BE2C (cell line): ENCODE results near the gene LBHD2.

ENCODE experiments used
- DNase-seq: peaks from one replicate; pipeline ENCODE4 v3.0.0-alpha.2; 2020
- H3K27me3 ChIP-seq: fragments of 250-450 bp; sonication (Bioruptor Pico); 2 replicates; pipeline ENCODE4 v1.5.1; 2020; ENCODE audit warnings: mild to moderate bottlenecking
- H3K36me3 ChIP-seq: fragments of 250-450 bp; sonication (Bioruptor Pico); 2 replicates; pipeline ENCODE4 v1.5.1; 2020; ENCODE audit warnings: mild to moderate bottlenecking
- H3K4me1 ChIP-seq: fragments of 250-450 bp; sonication (Bioruptor Pico); 2 replicates; pipeline ENCODE4 v1.5.1; 2020
- H3K4me3 ChIP-seq: 2 replicates; pipeline ENCODE4 v1.5.1; 2011; ENCODE audit warnings: low read depth, low read length
- H3K9me3 ChIP-seq: fragments of 250-450 bp; sonication (Bioruptor Pico); 2 replicates; pipeline ENCODE4 v1.5.1; 2020
- TF ChIP-seq, protein P1 (sequence below): IDR thresholded peaks from 2 replicates; pipeline ENCODE4 v1.5.1; 2012; ENCODE audit warnings: mild to moderate bottlenecking, low read depth, low read length

LBHD2 gene

DNA sequence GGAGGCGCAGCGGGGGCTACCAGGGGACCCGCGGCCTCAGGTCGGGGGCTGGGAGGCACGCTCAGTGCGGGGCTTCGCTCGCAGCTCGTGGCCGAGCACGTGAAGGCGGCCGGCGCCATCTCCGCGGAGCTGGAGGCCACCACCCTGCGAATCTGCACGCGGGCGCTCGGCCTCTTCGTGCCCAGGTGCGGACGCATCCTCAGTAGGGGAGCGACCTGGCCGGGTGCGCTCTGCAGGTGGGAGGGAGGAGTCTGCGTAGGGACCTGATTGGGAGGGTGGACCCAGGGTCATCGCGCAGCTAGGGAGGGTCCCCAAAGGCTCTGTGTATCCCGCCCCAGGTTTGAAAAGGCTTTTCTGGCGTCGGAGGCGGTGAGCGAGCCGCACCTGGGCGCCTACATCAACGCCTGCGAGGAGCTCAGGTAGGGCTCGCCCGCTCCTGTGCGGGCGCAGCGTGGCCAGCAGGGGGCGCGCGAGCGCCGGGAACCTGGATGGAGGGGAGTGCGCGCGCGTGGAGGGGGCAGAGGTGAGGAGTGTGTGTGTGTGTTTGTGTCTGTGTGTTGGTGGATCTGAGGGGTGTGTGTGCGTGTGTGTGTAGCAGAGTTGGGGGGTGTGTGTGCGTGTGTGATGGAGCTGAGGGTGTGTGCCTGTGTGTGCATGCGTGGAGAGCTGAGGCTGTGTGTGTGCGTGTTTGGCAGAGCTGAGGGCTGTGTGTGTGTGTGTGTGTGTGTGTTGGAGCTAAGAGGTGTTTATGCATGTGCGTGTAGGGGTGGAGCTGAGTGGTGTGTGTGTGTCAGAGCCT lies 20.8 kb downstream of the LBHD2 start:
- peak; percentile 78 for DNase-seq
- Histone ChIP-seq H3K9me3 (no peaks in the 10 kb centered on the region), H3K36me3 (no peaks in the 10 kb centered on the region), H3K4me1 (no peaks in the 10 kb centered on the region; the same call in 1 of the 2 replicates), H3K4me3 (no peak overlapping the region), H3K27me3 (peaks cover 29% of the 10 kb centered on the region)
- TF ChIP-seq, protein P1, sequence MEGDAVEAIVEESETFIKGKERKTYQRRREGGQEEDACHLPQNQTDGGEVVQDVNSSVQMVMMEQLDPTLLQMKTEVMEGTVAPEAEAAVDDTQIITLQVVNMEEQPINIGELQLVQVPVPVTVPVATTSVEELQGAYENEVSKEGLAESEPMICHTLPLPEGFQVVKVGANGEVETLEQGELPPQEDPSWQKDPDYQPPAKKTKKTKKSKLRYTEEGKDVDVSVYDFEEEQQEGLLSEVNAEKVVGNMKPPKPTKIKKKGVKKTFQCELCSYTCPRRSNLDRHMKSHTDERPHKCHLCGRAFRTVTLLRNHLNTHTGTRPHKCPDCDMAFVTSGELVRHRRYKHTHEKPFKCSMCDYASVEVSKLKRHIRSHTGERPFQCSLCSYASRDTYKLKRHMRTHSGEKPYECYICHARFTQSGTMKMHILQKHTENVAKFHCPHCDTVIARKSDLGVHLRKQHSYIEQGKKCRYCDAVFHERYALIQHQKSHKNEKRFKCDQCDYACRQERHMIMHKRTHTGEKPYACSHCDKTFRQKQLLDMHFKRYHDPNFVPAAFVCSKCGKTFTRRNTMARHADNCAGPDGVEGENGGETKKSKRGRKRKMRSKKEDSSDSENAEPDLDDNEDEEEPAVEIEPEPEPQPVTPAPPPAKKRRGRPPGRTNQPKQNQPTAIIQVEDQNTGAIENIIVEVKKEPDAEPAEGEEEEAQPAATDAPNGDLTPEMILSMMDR = peak; percentile 95

DNA sequence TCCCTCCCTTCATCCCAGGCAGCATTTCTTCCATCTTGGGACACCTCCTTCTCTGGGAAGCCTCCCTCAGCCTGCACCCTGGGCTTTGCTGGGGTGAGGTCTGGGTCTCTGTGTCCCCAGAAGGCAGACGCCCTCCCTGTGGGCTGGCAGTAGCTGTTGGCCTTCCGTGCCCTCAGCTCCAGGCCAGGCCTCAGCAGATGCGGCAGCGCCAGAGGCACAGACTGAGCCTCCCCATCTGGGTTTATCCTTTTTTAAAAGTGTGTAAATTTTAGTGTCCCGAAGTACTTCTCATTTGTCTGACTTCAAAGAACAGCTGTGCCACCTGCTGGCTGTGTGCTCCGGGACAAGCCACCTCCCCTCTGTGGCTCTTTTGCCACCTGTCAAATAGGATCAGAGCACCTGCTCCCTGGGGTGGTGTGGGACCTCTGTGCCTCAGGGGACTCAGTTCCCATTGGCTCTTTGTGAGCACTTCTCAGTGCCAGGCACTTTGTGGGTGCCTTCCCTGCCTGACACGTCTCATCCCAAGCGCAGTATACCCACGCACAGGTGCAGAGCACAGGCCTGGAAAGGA lies 21.7 kb downstream of the LBHD2 start:
- H3K27me3 ChIP-seq = peaks cover 29% of the 10 kb centered on the region
- DNase-seq = no peak
- no peaks in the 10 kb centered on the region for H3K9me3 ChIP-seq
- H3K4me1 ChIP-seq = no peaks in the 10 kb centered on the region; the same call in none of the 2 replicates
- no peaks in the 10 kb centered on the region for H3K36me3 ChIP-seq
- no peak overlapping the region for H3K4me3 ChIP-seq
- TF ChIP-seq, protein P1 = 0 out of 2 replicates have a peak, but pooled peaks have one; percentile 23

DNA sequence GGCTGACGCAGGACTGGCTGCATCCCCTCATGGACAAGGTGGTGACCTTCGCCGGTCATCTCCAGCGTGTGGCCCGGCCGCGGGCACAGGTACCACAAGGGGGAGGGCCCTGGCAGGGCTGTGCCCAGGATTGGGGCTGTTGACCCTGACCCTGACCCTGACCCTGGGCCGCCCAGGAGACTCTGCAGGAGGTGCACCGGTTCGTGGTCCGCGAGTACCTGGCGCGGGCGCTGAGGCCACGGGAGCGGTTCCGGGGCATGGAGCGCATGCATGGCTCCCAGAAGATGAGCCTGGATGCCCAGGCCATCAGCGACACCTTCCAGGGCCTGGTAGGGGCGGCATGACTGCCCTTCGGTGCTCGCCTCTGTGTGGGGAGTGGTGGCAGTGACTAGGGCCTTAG lies 23.4 kb downstream of the LBHD2 start:
- Histone ChIP-seq H3K9me3 (no peaks in the 10 kb centered on the region), H3K4me1 (no peaks in the 10 kb centered on the region; the same call in none of the 2 replicates), H3K36me3 (no peaks in the 10 kb centered on the region), H3K4me3 (no peak overlapping the region), H3K27me3 (peaks cover 25% of the 10 kb centered on the region)
- TF ChIP-seq, protein P1 = no peak
- DNase-seq = no peak

DNA sequence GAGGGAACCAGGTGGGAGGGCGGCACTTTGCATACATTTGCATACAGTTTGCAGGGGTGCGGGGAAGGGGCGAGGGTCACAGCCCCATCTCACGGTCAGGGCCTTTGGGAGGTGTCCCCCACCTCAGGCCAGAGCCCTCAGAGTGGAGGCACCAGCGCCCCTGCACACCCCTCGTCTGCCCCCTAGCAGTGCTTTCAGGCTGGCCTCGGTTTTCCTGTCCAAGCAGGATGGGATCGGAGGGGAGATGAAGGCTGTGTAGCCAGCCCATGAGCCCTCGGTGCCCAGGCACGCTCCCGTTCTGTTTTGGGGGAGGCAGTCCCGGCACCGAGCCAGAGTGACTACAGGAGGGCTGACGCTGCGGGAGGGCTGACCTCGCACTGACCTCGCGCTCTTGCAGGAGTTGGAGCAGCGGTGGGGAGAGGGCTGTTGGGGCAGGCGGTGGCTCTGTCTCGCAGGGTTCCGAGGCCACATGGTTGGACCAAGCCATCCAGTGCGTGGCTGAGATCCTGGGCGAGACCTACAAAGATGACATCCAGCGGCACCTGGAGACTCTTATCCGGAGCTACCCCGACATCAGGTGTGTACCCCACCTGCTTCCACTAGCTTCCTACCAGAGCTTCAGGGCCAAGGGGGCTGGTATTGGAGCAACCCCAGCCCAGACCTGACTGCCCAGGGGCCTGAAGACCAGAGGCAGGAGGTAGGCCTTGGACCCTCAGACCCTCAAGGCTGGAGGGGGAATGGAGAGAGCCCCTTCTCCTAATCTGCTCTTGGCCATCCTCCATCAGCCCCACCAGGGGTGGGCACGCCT lies 24.1 kb downstream of the LBHD2 start:
- no peaks in the 10 kb centered on the region; the same call in none of the 2 replicates for H3K4me1 ChIP-seq
- TF ChIP-seq, protein P1 = no peak
- no peak for DNase-seq

DNA sequence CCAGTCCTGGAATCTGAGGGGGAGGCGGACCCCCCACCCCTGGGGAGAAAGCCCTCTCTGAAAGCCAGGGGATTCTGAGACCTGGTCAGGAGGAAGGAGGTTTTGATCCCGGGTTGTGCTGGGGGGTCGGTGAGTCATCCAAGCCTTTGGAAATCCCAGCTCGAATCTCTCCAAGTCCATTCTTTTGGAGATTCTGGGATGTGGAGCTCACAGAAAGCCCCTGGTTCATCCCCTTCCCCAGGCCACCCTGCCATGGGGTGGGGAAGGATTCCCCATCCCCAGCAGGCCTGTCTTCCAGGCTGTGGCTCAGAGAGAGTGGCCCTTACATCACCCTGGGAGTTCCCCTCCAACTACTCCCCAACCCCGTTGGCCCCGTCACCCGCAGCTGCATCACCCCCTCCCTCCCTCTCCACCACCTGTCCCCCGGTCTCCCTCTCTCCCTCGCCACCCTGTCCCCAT lies 24.8 kb downstream of the LBHD2 start:
- peaks cover 11% of the 10 kb centered on the region for H3K27me3 ChIP-seq
- H3K9me3 ChIP-seq = no peaks in the 10 kb centered on the region
- no peaks in the 10 kb centered on the region; the same call in none of the 2 replicates for H3K4me1 ChIP-seq
- DNase-seq = no peak
- TF ChIP-seq, protein P1 = no peak
- H3K4me3 ChIP-seq = no peak overlapping the region
- H3K36me3 ChIP-seq = no peaks in the 10 kb centered on the region

More for the DNA sequence above, 24.1 kb downstream of the LBHD2 start:
- Histone ChIP-seq H3K27me3 (peaks cover 18% of the 10 kb centered on the region), H3K36me3 (no peaks in the 10 kb centered on the region), H3K4me3 (no peak overlapping the region), H3K9me3 (no peaks in the 10 kb centered on the region)
